A549 (cell line): ENCODE measurements around the gene INO80. TPM values are rescaled to one million over a fixed set of nuclear protein-coding genes. Genes with fewer than 3 reads are reported as not detected.

Experiments used
- ATAC-seq, 2 experiments: fragments of 200-7000 bp in 1 of 2; fragments of >200 bp in 1 of 2; cut with Nextera tagmentation in 1 of 2; cut with Tn5 transposase in 1 of 2; 3 replicates each; pipeline versions ENCODE4 v1.8.0 to v1.9.1; 2018 to 2020; ENCODE audit warnings: mild to moderate bottlenecking in 1 of 2, moderate library complexity in 1 of 2
- CTCF ChIA-PET: fragments of 300-600 bp; sonication (Branson Sonifier 250); formaldehyde crosslinking; extraction: SDS; loops from one replicate; lab custom pipeline; 2021; ENCODE audit warnings: antibody characterized with exemption, inconsistent platforms; lab: Yijun Ruan, JAX
- POLR2A ChIA-PET: fragments of 350-600 bp; formaldehyde crosslinking; extraction: SDS; loops from one replicate; lab custom pipeline; 2021; ENCODE audit warnings: antibody characterized with exemption, inconsistent platforms; lab: Yijun Ruan, JAX
- DNase-seq, 2 experiments: peaks; one replicate each; pipeline versions ENCODE4 v3.0.0 to v3.0.0-alpha.2; 2011 to 2016; ENCODE audit warnings: low read depth in 1 of 2, low spot score in 1 of 2
- FAIRE-seq: peaks from 2 replicates; lab custom pipeline; 2011; peaks lifted over from hg19 to GRCh38; lab: Jason Lieb, UNC
- H3K27ac ChIP-seq, 2 experiments: fragments of >200 bp; sonication (Bioruptor Twin); formaldehyde crosslinking; 3 replicates each; pipeline ENCODE4 v1.5.1; 2016 to 2017
- H3K4me1 ChIP-seq: fragments of >200 bp; sonication (Bioruptor Twin); formaldehyde crosslinking; 3 replicates; pipeline ENCODE4 v1.6.1; 2016
- H3K4me2 ChIP-seq: fragments of >200 bp; sonication (Bioruptor Twin); formaldehyde crosslinking; 3 replicates; pipeline ENCODE4 v1.6.1; 2016
- H3K4me3 ChIP-seq: fragments of >200 bp; sonication (Bioruptor Twin); formaldehyde crosslinking; 3 replicates; pipeline ENCODE4 v1.5.1; 2016
- H3K9me3 ChIP-seq: fragments of >200 bp; sonication (Bioruptor Twin); formaldehyde crosslinking; 3 replicates; pipeline ENCODE4 v1.6.1; 2016
- CEBPB ChIP-seq, 2 experiments: fragments of >200 bp in 1 of 2; sonication (Bioruptor Twin) in 1 of 2; formaldehyde crosslinking in 1 of 2; IDR thresholded peaks; 2 replicates each; pipeline ENCODE4 v1.6.1; 2012 to 2016
- CHD2 ChIP-seq: fragments of 150-350 bp; IDR thresholded peaks from 2 replicates; pipeline ENCODE4 v1.6.1; 2014; ENCODE audit warnings: low read length; ENCODE audit not compliant: partially characterized antibody
- CHD4 ChIP-seq: fragments of 200-600 bp; sonication (generic); IDR thresholded peaks from 2 replicates; pipeline ENCODE4 v1.6.1; 2016; ENCODE audit warnings: antibody characterized with exemption, mild to moderate bottlenecking, borderline replicate concordance
- E2F6 ChIP-seq: IDR thresholded peaks from 2 replicates; pipeline ENCODE4 v1.6.1; 2012; ENCODE audit warnings: low read depth, borderline replicate concordance
- EHF ChIP-seq: fragments of 250-450 bp; sonication (Bioruptor Pico); IDR thresholded peaks from 2 replicates; pipeline ENCODE4 v1.5.0; 2020; ENCODE audit warnings: mild to moderate bottlenecking
- EHMT2 ChIP-seq: fragments of 200-600 bp; sonication (generic); IDR thresholded peaks from 2 replicates; pipeline ENCODE4 v1.6.1; 2016; ENCODE audit warnings: antibody characterized with exemption, low read depth, mild to moderate bottlenecking, moderate library complexity
- ELK1 ChIP-seq: fragments of 150-350 bp; IDR thresholded peaks from 2 replicates; pipeline ENCODE4 v1.6.1; 2014; ENCODE audit warnings: low read depth, mild to moderate bottlenecking, low read length
- EP300 ChIP-seq, 2 experiments: fragments of >200 bp; sonication (Bioruptor Twin); formaldehyde crosslinking; IDR thresholded peaks; 2 replicates in 1 of 2; 3 replicates in 1 of 2; pipeline ENCODE4 v1.6.1; 2016 to 2017
- FOSB ChIP-seq: fragments of 250-450 bp; sonication (Bioruptor Pico); IDR thresholded peaks from 2 replicates; pipeline ENCODE4 v1.5.0; 2020; ENCODE audit warnings: mild to moderate bottlenecking, moderate library complexity
- FOSL2 ChIP-seq, 2 experiments: fragments of 450-650 bp in 1 of 2; fragments of >200 bp in 1 of 2; sonication (Bioruptor Twin) in 1 of 2; formaldehyde crosslinking; IDR thresholded peaks; 2 replicates each; pipeline versions ENCODE4 v1.5.0 to v1.6.1; 2016 to 2020; ENCODE audit warnings: mild to moderate bottlenecking in 1 of 2, moderate library complexity in 1 of 2
- HOXA7 ChIP-seq: fragments of 250-450 bp; sonication (Bioruptor Pico); IDR thresholded peaks from 2 replicates; pipeline ENCODE4 v1.5.0; 2020; ENCODE audit warnings: mild to moderate bottlenecking, moderate library complexity
- HOXB5 ChIP-seq: fragments of 250-450 bp; sonication (Bioruptor Pico); IDR thresholded peaks from 2 replicates; pipeline ENCODE4 v1.5.0; 2020; ENCODE audit warnings: mild to moderate bottlenecking, moderate library complexity
- KDM1A ChIP-seq: fragments of 200-600 bp; sonication (generic); IDR thresholded peaks from 2 replicates; pipeline ENCODE4 v1.6.1; 2016; ENCODE audit warnings: low read depth, mild to moderate bottlenecking
- MAZ ChIP-seq: fragments of 150-350 bp; IDR thresholded peaks from 2 replicates; pipeline ENCODE4 v1.6.1; 2014; ENCODE audit warnings: antibody characterized with exemption, low read depth, low read length, borderline replicate concordance
- NFE2L2 ChIP-seq: fragments of 150-350 bp; conservative IDR thresholded peaks from 2 replicates; pipeline ENCODE4 v1.6.1; 2014; ENCODE audit warnings: low read length
- PHF8 ChIP-seq: fragments of 200-600 bp; sonication (generic); IDR thresholded peaks from 2 replicates; pipeline ENCODE4 v1.6.1; 2016; ENCODE audit warnings: low read depth, mild to moderate bottlenecking, antibody characterized with exemption, moderate library complexity, borderline replicate concordance
- POLR2A ChIP-seq: IDR thresholded peaks from 2 replicates; pipeline ENCODE4 v1.6.1; 2012; ENCODE audit warnings: mild to moderate bottlenecking, low read length
- RFX5 ChIP-seq: fragments of 450-650 bp; IDR thresholded peaks from 2 replicates; pipeline ENCODE4 v1.7.1; 2014; ENCODE audit warnings: antibody characterized with exemption, mild to moderate bottlenecking, moderate library complexity
- RNF2 ChIP-seq: fragments of 200-600 bp; sonication (generic); IDR thresholded peaks from 2 replicates; pipeline ENCODE4 v1.6.1; 2016; ENCODE audit warnings: low read depth, mild to moderate bottlenecking, antibody characterized with exemption, moderate library complexity, borderline replicate concordance
- TP53 ChIP-seq: fragments of 250-450 bp; sonication (Bioruptor Pico); IDR thresholded peaks from 2 replicates; pipeline ENCODE4 v1.5.0; 2021; ENCODE audit warnings: mild to moderate bottlenecking, moderate library complexity
- ZC3H11A ChIP-seq: fragments of 450-650 bp; IDR thresholded peaks from 2 replicates; pipeline ENCODE4 v1.6.1; 2014; ENCODE audit warnings: antibody characterized with exemption, mild to moderate bottlenecking
- ZFP36 ChIP-seq: fragments of 450-650 bp; IDR thresholded peaks from 2 replicates; pipeline ENCODE4 v1.6.1; 2014; ENCODE audit warnings: borderline replicate concordance; ENCODE audit not compliant: partially characterized antibody
- WGBS: methylation state at CpG from one replicate; pipeline ENCODE4 v1.1.6; 2017; ENCODE audit errors: missing lambda C conversion rate; 5-methylcytosine and 5-hydroxymethylcytosine counted together
- polyA plus RNA-seq, 4 experiments: library from polyadenylated mRNA; depleted of rRNA in 3 of 4; stranded (reverse); fragments of >200 nt; fragmentation: RNase III in 1 of 4; extraction: RNeasy Plus Mini Kit Qiagen cat#74134 plus additional on column Dnase treatment in 1 of 4; gene quantifications; 2 replicates in 3 of 4; 3 replicates in 1 of 4; pipeline ENCODE4 v1.2.3, GENCODE V29; 2011 to 2017
- TF ChIP-seq, protein P1 (sequence below): fragments of 250-450 bp; sonication (Bioruptor Pico); IDR thresholded peaks from 2 replicates; pipeline ENCODE4 v1.5.0; 2020; ENCODE audit warnings: low read depth, mild to moderate bottlenecking, moderate library complexity

INO80 gene
- polyA plus RNA-seq, 2 of the 4 experiments (the other 2 are of a cell fraction), result 6.7 to 10.9 TPM

- ChIA-PET POLR2A (no interaction called here), CTCF (interaction anchor here (2.3 kb wide), 1 partner anchor 36 kb away, joined by 8 read pairs; no protein-coding TSS in a partner anchor)
- WGBS, result 67% methylated on average over 1 of the region's 2 CpGs
- ATAC-seq (no peak), DNase-seq (no peak), FAIRE-seq (no peak)
- H3K4me2 ChIP-seq, result no peak overlapping the region
- no peaks in the 10 kb centered on the region for H3K9me3 ChIP-seq
- TF ChIP-seq HOXB5 (CRISPR knock-in tag), result no peak
- no peak for TF ChIP-seq CHD2
- no peak for TF ChIP-seq MAZ
- no peak for TF ChIP-seq ELK1
- TF ChIP-seq EHF (CRISPR knock-in tag), result no peak
- no peak for TF ChIP-seq ZFP36
- TF ChIP-seq EHMT2, result no peak
- TF ChIP-seq RNF2, result no peak
- no peak for TF ChIP-seq NFE2L2
- TF ChIP-seq KDM1A, result no peak
- no peak for TF ChIP-seq CEBPB (IDR thresholded peaks at IDR 0.05)
- TF ChIP-seq E2F6, result no peak
- no peak for TF ChIP-seq FOSB (CRISPR knock-in tag)
- H3K4me1 ChIP-seq, result no peaks in the 10 kb centered on the region
- H3K27ac ChIP-seq, result no peak overlapping the region
- no peak overlapping the region for H3K4me3 ChIP-seq
Measured at GRCh38 chr15:40978141-40978540, 137.9 kb downstream of the INO80 start.

GRCh38 chr15:40976819-40977218 lies 139.3 kb downstream of the INO80 start:
- FAIRE-seq (no peak), DNase-seq (no peak), ATAC-seq (no peak)
- TF ChIP-seq CEBPB (IDR thresholded peaks at IDR 0.05), result no peak
- no peak for TF ChIP-seq FOSB (CRISPR knock-in tag)
- no peak for TF ChIP-seq ELK1
- no peak for TF ChIP-seq TP53 (CRISPR knock-in tag)
- no peak for TF ChIP-seq POLR2A
- TF ChIP-seq MAZ, result no peak
- no peak for TF ChIP-seq HOXA7
- TF ChIP-seq PHF8, result no peak
- no peak for TF ChIP-seq EP300 (IDR thresholded peaks at IDR 0.05)
- no peak for TF ChIP-seq RFX5
- Histone ChIP-seq H3K27ac (no peak overlapping the region), H3K4me2 (no peak overlapping the region), H3K4me1 (peaks cover 11% of the 10 kb centered on the region; the same call in 2 of the 3 replicates), H3K4me3 (no peak overlapping the region), H3K9me3 (no peaks in the 10 kb centered on the region)
- ChIA-PET CTCF (interaction anchor here (1.0 to 2.7 kb wide), 5 partner anchors 12 to 208 kb away, joined by 3 to 17 read pairs (median 9); no protein-coding TSS in a partner anchor), POLR2A (interaction anchor here (1.5 kb wide), 1 partner anchor 24 kb away, joined by 4 read pairs; the partner anchor contains the start of gene CHAC1)
- WGBS, result 94% methylated on average over 7 of the region's 7 CpGs

DNA sequence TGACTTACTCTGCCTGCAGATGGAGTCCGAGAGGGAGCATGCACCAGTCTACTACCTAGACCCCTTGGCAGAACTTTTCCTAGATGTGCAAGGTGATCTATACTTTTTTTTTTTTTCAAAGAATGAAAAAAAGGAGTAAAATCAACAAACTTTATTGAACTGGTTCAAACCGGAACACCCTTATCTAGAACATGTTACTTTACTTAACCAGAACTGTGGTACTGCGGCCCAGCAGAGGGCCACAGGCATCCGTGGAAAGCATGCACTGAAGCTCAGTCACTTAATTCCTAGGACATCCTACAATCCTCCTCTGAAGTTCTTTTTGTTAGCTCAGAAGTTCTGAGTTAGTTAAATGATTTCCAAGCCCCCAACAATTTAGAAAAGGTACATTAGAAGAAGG lies 141.2 kb downstream of the INO80 start:
- no peak overlapping the region for H3K27ac ChIP-seq
- FAIRE-seq (no peak), ATAC-seq (no peak), DNase-seq (no peak)
- no peaks in the 10 kb centered on the region for H3K9me3 ChIP-seq
- H3K4me2 ChIP-seq, result no peak overlapping the region
- H3K4me3 ChIP-seq, result no peak overlapping the region
- ChIA-PET POLR2A (interaction anchor here (0.6 kb wide), 1 partner anchor 11 kb away, joined by 8 read pairs; no protein-coding TSS in a partner anchor), CTCF (interaction anchor here (0.9 to 2.7 kb wide), 5 partner anchors 10 to 210 kb away, joined by 3 to 17 read pairs (median 9); no protein-coding TSS in a partner anchor)
- peaks cover 14% of the 10 kb centered on the region; the same call in 2 of the 3 replicates for H3K4me1 ChIP-seq
- 88% methylated on average over 4 of the region's 4 CpGs for WGBS
- TF ChIP-seq ZC3H11A (no peak), FOSL2 (IDR thresholded peaks at IDR 0.05) (no peak), FOSL2 (CRISPR knock-in tag; IDR thresholded peaks at IDR 0.05) (no peak), CHD4 (no peak)
- TF ChIP-seq, protein P1, sequence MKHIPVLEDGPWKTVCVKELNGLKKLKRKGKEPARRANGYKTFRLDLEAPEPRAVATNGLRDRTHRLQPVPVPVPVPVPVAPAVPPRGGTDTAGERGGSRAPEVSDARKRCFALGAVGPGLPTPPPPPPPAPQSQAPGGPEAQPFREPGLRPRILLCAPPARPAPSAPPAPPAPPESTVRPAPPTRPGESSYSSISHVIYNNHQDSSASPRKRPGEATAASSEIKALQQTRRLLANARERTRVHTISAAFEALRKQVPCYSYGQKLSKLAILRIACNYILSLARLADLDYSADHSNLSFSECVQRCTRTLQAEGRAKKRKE (CRISPR knock-in tag), result no peak
